GM03348 (cell line): Measurements from ENCODE around the gene CARD19.
"Not testable (repeated sequence)": the region's sequence is repeated elsewhere in the genome, so short reads cannot be mapped to it uniquely, and the experiment has no call there.

ENCODE experiments used
- DNase-seq: peaks from one replicate; pipeline ENCODE4 v3.0.0; 2012; ENCODE audit warnings: low spot score

Gene CARD19

DNA sequence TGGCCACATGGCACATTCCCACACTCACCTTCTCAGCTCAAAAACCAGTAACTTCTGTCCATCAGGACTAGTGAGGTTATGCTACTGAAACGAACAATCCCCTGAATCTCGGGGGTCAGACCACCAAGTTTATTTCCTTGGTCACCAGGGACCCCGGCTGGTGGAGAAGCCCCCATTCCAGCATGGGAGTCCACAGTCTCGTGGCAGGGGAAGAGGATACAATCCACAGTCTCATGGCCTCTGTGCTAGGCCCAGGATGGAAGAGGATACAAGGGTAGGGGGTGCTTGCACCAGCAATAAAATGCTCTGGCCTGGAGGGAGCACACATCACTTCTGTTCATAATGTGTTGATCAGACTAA is 7.4 kb upstream of the CARD19 start:
- DNase-seq, result no peak

DNA sequence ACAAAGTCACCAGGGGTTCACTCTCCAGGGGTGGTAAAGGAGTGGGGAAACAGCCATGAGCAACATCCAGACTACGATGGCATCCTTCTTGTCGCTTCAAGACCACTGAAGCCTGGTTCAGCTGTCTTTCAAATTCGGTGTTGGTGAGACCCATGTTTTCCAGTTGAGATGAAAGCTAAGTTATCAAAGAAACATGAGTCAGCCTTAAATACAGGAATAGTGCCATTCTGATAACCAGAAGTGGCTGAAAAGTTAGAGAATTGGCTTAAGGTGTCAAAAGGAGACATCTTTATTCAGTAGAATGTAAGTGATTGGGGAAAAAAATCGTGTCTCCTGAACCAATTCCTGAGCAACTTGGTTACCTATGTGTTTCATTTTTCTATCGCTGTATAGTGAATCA is 7.0 kb upstream of the CARD19 start:
- no peak for DNase-seq

DNA sequence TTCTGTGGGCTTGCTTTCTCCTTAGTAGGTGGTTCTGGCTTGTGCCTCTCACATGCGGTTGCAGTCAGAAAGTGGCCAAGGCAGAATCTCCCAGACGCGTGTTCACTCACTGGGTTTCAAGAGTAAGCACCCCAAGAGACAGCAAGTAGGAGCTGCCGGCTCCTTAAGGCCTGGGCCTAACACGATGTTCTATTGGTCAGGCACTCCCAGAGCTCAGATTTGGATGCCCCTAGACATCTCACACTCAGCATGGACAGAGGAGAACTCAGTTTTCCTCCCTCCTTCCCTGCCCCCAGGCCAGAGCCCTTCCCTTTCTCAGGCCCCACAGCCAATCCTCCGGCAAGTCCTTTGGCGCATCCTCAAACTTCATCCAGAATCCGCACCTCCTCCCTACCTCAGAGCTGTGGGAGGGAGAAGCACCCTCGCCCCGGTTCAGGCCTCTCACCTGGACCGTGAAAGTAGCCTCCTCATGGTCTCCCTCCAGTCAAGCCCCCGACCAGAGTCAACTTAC is 6.5 kb upstream of the CARD19 start:
- DNase-seq, result no peak

DNA sequence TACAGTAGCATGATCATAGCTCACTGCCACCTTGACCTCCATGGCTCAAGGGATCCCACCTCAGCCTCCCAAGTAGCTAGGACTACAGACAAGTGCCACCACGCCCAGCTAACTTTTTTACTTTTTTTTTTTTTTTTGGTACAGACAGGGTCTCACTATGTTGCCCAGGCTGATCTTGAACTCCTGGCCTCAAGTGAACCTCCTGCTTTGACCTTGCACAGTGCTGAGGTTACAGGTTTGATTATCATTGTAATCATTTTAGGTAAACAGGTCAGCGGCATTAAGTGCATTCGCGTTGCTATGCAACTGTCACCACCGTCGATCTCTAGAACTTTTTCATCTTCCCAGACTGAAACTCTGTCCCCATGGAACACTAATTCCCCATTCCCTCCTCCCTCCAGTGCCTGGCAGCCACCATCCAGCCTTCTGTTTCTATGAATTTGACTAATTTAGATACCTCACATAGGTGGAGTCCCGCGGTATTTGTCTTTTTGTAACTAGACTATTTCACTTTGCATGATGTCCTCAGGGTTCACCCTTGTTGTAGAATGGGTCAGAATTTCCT is 5.8 kb upstream of the CARD19 start:
- DNase-seq, result no peak

DNA sequence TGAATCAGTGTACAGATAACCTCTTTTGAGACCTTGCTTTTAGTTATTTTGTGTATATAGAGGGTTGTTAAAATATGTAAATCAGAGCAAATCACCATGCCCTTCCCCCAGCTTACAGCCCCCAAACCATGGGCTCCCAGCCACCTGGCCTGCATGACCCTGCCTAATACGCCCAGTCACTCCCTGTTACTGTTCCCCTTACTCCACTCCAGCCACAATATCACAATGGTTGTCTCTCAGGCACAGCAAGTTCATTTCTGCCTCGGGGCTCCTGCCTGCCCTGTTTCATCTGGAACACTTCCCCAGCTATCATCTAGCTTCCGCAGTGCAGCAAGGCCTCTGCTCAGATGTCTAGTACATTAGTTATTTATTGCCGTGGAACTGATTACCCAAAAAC is 5.0 kb upstream of the CARD19 start:
- DNase-seq, result no peak

DNA sequence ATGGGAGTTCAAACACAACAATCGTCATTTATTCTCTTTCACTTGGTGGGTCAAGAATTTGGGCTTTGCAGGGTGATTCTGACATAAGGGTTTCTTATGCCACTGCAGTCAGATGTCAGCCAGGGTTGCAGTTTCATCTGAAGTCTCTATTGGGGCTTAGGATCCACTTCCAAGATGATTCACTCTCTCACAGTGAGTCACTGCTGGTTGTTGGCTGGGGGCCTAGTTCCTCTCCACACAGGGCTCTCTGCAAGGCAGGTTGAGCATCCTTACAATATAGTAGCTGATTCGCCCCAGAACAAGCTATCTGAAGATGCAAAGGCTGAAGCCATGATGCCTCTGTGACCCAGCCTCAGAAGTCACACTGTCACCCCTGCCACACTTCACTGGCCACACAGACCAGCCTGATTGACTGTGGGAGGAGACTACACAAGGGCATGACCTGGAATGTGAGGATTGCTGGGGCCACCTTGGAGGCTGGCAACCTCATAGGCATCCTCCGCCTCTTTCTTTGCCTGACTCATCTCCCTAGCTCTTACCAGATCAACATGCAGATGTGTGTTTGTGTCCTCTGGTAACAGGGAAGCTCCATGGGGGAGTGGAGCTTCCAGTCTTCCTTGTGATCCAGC is 4.5 kb upstream of the CARD19 start:
- DNase-seq, result peak; percentile 44

DNA sequence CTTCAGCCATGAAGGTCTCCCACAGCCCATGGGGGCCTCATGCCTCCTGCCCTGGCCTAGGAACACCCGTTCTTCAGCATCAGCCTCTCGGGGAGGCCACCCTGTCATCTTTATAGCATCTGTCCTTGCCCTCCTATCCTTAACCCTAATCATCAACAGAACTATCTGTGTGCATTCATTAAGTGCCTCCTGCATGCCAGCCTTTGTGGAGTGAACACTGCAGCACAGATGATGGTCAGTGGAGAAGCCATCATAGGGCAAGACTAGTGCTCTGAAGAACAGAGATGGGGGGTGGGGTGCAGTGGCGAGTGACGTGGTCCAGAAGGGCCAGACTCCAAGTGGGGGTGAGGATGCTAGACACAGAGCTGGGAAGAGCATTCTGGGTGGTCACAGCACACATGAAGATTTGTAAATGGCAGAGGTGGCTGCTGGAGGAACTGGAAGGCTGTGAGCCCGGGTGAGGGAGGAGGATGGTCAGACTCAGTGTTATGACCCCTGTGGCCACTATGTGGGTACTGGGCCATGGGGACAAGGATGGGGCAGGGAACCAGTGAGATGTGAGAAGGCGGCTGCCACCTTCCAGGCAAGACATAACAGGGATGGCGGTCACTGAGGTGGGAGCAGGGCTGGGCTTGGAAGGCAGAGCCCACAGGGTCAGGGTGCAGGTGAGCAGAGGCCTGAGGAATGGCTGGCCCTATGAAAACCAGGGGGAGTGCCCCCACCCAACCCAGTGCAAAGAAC is 3.6 kb upstream of the CARD19 start:
- DNase-seq, result no peak

DNA sequence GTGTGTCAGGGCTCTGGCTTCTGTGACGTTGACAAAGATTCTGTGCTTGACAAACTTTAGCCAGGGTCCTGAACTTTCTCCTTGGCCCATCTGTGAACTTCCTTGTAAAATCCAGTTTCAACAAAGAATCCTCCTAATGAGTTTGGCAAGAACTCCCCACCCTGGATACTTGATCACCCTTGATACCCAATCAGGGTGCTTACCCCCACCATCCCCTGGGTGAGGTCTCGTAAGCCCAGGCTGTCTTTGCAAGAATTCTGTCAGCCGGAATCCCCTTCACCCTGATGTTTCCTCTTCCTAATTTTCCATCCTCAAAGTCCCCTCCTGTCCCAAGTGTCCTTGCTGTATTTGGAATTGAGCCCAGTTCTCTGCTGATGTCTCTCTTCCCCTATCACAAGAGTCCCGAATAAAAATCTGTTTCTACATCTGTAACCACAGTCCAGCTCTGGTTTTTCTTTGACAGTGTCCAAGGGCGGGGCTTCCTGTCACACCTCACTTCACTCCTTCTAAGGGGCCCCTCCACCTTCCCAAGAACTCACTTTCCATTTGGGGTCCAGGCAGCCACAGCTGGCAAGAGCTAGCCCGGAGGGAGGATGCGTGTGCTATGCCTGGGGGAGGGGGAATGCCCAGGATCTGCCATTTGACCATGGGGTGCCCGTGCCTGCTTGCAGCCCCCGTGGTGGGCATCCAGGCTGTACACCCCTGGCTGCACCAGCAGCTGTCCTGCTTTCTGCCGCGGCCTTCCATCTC is 2.7 kb upstream of the CARD19 start:
- no peak for DNase-seq

DNA sequence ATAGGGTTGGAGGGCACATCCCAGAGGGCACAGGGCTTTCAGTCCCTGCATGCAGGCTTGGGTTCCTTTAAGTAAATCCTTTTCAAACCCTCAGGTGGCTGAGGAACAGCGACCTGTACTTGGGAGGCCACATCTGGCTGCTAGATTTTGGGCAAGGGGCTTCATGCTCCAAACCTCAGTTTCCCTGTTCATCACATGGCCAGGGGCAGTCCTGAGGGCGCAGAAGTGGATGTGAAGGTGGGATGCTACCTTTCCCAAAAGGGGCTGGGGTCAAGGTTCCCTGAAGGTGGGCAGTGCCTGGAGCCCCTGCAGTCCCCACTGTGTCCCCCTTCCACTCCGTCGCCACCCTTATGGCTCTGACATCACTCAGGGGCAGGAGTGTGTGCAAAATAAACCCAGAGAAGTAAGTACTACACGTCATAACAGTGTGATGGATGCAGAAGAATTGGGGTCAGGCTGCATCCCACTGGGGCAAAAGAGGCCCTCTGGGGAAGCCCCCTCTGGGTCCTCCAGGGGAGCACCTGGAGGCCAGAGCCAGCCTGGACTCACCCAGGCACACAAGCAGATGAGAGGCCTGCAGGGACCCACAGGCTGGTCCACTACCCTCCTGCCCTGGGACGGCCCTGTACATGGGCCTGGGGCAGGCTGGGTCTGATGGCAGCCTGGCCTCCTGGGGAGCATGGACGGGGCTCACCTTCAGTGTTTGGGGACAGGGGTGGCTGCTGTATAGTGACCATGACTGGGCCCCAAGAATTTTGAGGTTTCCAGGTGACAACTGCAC is 1.9 kb upstream of the CARD19 start:
- DNase-seq, result no peak

DNA sequence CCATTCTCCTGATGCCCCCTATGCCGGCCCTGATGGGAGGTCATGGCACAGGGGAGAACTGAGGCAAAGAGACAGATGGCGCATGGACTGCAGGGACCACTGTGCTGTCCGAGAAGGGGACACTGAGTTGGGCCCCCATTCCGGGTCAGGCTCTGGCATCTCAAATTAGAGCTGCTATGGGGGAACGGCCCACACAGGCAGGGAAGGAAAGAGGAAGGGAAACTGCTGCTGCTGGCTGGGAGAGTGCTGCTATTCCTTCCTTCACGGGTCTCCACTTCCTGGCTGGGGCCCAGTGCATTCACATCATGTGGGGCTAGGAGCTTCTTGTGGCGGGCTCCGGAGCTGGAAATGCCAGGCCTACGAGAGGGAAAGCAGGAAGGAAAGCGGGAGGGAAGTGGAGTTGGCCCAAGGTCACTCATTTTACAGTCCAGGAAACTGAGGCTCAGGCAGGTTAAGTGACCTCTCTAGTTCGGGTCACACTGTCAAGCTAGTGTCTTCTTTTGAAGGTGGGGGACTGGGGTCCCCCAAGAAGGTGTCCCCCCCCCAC is 1.3 kb upstream of the CARD19 start:
- DNase-seq, result no peak

DNA sequence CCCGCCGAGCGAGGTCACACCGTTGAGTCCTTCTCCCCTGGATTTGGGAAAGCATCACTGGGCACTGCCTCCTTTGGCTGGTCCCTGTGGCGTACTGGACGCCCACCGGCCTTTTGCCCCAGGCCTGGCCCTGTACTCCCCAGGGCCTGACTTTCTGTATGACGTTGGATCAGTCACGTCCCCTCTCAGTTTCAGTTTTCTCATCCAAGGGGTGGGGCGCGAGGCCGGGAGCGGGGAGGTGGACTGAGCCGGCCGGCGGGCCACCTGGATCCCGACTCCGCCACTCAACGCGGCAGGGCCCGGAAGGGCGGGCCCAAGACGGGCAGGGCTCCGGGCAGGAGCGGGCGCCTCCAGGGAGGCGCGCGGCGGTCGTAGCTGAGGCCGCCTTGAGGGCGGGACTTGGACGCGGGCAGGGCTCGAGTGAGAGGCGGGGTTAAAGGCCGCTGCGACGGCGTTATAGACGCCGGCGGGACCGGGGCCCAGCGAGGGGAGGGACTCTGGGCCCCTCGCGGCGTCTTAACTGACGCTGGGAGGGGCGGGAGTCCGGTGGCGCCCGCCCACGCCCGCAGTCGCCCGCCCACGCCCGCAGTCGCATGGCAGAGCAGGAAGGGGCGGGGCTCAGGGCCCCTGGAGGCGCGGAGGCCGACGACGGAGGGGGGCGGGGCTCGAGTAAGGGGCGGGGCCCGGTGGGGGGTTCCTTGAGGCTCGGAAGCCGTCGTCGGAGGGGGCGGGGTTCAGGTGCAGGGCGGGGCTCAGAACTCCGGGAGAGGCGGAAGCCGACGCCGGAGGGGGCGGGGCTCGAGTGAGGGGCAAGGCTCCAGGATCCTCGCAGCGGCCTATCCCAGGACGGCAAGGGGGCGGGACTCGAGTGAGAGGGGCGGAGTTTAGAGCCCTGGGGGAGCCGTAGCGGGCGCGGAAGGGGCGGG is 549 bp upstream of the CARD19 start:
- DNase-seq, result peak; percentile 99

DNA sequence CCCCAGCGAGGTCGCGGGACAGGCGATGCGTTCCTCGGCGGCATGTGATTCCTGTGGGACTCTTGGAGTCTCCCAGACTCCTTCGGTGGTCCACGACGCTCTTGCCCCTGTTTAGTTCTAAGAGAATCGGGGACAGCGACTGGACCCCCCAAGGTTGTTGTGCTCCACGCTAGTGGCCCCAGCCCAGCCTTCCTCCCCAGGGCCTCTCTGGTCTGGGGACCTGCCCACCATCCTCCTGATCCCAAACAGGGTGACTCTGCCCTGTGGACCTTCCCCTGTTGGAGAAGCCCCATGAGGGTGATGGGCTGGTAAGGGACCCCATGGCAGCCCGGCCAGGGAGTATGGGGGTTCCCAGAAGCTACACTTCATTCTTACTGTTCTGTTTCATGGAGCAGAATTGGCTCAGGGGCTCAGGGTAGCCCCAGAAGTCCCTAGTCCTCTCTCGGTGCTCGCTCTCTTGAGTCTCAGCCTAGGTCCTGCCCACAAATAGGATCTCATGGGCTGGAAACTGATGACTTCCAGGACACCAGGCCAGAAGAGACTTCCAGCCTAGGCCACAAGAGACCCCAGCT is 880 bp downstream of the CARD19 start:
- no peak for DNase-seq

DNA sequence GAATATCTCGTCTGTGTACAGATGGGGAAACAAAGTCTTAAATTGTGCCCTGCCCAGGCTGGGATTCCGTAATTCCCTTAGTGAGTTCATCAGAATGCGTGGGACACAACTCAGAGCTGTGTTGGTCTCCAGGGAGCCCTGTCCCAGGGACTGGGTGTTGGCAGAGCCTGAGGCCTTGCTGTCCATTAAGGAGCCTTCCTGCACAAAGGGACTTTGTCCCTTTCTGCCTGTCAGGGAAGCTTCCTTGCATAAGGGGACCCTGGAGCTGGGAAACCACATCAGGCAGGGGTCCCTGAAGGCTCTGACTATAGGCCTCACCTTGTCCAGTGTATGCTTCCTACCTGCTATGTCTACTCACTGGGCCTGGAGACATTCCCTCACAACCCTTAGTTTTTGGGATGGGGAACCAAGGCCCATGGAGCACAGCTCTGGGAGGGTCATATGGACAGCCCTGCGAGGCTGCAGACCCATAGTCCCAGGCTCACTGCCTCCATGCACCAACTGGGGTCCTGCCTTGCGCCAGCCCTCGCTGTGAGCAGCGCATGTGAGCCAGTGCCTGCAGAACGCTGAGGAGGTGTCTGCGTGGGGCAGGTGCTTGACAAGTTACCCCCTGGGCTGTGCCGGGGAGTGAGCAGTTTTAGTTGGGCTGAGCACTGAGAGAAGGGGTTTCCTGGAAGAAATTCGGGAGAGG is 1.6 kb downstream of the CARD19 start:
- no peak for DNase-seq

DNA sequence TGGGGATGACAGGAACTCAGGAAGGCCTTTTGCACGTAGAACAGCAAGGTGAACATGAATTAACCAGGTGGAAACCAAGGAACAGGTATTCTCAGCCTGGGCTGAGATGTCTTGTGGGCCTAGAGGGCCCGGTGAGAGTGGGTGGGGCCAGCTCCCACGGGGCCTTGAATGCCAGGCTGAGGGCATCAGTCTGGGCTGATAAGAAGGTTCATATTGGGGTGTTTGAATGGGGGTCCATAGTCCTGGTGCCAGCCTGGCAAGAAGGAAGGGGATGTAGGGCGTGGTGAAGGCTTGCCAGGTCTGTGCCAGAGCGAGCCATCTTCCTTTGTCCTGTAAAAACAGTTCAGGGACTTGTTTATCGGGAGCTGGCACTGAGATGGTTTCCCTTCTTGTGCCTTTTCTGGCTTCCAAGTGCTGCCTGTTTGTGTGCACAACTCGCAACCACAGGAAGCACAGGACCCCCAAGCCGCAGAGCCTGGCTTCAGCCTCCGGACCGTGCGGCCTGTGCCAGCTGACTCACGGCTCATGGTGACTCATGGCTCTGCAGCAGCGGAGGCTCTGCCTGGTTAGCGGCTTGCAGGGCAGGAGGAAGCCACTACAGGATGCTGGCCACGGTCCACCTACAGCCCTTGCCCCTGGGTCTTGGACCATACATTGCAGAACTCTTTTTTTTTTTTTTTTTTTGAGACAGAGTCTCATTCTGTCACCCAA is 2.4 kb downstream of the CARD19 start:
- DNase-seq, result peak; percentile 95

DNA sequence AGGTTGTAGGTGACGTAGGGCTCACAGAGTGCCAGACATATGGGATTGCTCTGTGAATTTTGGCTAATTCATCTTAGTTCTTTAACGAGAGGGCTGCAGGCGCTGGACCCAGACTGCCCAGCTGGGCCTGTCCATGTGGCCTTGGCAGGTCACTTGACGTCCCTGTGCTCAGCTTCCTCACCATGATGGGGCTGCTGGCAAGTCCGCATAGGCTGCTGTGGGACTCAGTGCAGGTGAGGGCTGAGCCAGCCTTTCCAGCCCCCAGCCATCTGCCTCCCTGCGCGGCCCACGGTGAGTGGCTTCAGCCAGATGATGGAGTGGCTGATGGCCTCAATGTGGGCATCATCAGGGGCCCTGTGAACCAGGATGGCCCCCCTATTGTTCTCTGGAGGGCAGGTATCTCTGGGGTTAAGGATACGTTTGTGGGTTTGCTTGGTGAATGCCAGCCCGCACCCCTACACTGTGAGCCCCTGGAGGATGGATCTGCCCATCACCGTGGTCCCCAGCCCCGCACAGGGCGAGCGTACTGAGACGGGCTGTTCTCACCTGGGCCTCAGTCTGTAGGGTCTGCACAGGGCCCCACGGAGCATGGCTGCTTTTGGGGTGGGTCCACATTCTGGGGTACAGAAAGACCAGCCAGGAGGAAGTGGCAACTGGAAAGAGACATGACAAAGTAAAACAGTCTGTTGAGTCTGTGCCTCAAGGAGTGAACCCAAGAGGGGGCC is 3.7 kb downstream of the CARD19 start:
- DNase-seq, result no peak

DNA sequence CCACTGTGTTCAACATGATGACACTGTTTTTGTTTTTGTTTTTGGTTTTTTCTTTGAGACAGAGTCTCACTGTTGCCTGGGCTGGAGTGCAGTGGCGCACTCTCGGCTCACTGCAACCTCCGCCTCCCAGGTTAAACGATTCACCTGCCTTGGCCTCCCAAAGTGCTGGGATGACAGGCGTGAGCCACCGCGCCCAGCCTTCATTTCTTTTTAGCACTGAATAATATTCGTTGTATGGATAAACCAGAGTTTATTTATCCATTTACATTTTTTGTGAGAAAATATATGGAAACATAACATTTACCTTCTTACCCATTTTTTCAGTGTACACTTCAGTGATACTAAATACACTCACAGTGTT is 4.2 kb downstream of the CARD19 start:
- DNase-seq, result no peak

DNA sequence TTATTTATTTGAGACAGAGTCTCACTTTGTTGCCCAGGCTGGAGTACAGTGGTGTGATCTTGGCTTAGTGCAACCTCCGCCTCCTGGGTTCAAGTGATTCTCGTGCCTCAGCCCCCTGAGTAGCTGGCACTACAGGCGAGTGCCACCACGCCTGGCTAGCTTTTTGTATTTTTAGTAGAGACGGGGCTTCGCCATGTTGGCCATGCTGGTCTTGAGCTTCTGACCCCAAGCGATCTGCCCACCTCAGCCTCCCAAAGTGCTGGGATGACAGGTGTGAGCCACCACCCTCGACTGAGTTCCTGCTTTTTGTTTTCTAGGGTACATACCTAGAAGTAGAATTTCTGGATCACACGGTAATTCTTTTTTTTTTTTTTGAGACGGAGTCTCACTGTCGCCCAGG is 5.1 kb downstream of the CARD19 start:
- DNase-seq, result not testable (repeated sequence)

DNA sequence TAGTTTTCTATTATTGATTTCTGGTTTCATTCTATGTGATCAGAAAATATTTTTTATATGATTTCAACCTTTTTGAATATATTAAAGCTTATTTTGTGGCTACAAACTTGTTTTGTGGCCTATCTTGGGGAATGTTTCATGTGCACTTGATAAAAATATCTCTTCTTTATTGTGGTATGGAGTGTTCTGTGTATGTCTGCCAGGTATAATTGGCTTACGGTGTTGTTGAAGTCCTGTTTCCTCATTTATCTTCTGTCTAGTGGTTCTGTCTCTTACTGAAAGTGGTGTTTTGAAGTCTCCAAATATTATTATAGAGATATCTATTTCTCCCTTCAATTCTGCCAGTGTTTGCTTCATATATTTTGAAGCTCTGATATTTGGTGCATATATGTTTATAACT is 9.6 kb downstream of the CARD19 start:
- no peak for DNase-seq
